Kidney (tissue), 14 donors: ENCODE measurements around the gene ACADS. TPM values are rescaled to one million over a fixed set of nuclear protein-coding genes. Genes with fewer than 3 reads are reported as not detected.

Experiments
- DNase-seq, 5 donors: peaks; one replicate each; pipeline ENCODE4 v3.0.0-alpha.2; 2013 to 2020
- FAIRE-seq: peaks from 2 replicates; lab custom pipeline; 2012; peaks lifted over from hg19 to GRCh38; lab: Jason Lieb, UNC
- H3K27ac ChIP-seq, 2 donors: one replicate each; pipeline ENCODE4 v1.7.0; 2013; ENCODE audit warnings: low read depth in 2 of 2, low read length in 2 of 2, inconsistent platforms in 1 of 2
- H3K27me3 ChIP-seq: one replicate; pipeline ENCODE4 v1.7.1; 2013; ENCODE audit warnings: low read length, inconsistent platforms; ENCODE audit not compliant: control insufficient read depth, insufficient read depth
- H3K36me3 ChIP-seq, 3 donors: one replicate each; pipeline versions ENCODE4 v1.7.0 to v1.7.1; 2013; ENCODE audit warnings: low read length in 3 of 3, control low read depth in 1 of 3, inconsistent platforms in 1 of 3; ENCODE audit not compliant: insufficient read depth in 3 of 3, control insufficient read depth in 2 of 3
- H3K4me1 ChIP-seq, 3 donors: one replicate each; pipeline versions ENCODE4 v1.7.0 to v1.7.1; 2013; ENCODE audit warnings: low read length in 3 of 3, inconsistent platforms in 1 of 3, low read depth in 1 of 3; ENCODE audit not compliant: control insufficient read depth in 2 of 3, insufficient read depth in 2 of 3
- H3K4me3 ChIP-seq, 3 donors: one replicate each; pipeline versions ENCODE4 v1.7.0 to v1.8.1; 2013; ENCODE audit warnings: low read length in 3 of 3, control low read depth in 1 of 3, inconsistent platforms in 1 of 3
- H3K9ac ChIP-seq, 3 donors: one replicate each; pipeline versions ENCODE4 v1.7.0 to v1.7.1; 2013; ENCODE audit warnings: low read length in 3 of 3, control low read depth in 1 of 3, inconsistent platforms in 1 of 3
- H3K9me3 ChIP-seq, 3 donors: one replicate each; pipeline versions ENCODE4 v1.7.0 to v1.7.1; 2013; ENCODE audit warnings: low read length in 3 of 3, control low read depth in 1 of 3, inconsistent platforms in 1 of 3; ENCODE audit not compliant: control insufficient read depth in 2 of 3, insufficient read depth in 1 of 3
- CTCF ChIP-seq: IDR thresholded peaks from 3 replicates; pipeline ENCODE4 v1.5.1; 2012; ENCODE audit warnings: mild to moderate bottlenecking, moderate library complexity, borderline replicate concordance; ENCODE audit not compliant: insufficient read depth; ENCODE audit errors: extremely low read depth
- intact Hi-C: fragments of 100-400 bp; cut with DNase I; formaldehyde crosslinking; loops from one replicate; pipeline ENCODE4 v1.11.1; 2022
- polyA plus RNA-seq: library from polyadenylated mRNA; stranded (reverse); fragments of 350-450 nt; fragmentation: Illumina TruSeq; extraction: RNeasy Lipid Tissue Mini Kit (QIAGEN cat#74804); gene quantifications from one replicate; pipeline ENCODE4 v1.2.3, GENCODE V29; 2014; ENCODE audit warnings: low read depth, low replicate concordance; ENCODE audit not compliant: insufficient read depth
- total RNA-seq: library from RNA; stranded (reverse); fragmentation: NEBNext Ultra II Directional; extraction: Animal tissue kit (Norgen Biotek cat#: 25700); gene quantifications from one replicate; pipeline ENCODE4 v1.2.1, GENCODE V29; 2021
- donor health status: control.
- donor health status: control.
- donor health status: control.
- donor health status: control.
- donor health status: control.
- donor health status: DM: yes; HTN: yes; CAD: no.
- donor health status: Normal renal cell carcinoma (clear cell type).

Gene ACADS
- total and polyA plus RNA-seq, 2 donors from 2014 or later, result 24.4 to 133 TPM

GRCh38 chr12:120710805-120711296 is 14.8 kb upstream of the ACADS start:
- DNase-seq, result peak; percentile 49 to 84 (median 65)
- intact Hi-C loops, result loop anchor here (10.0 kb wide), 2 partner anchors 66 to 126 kb away; partner anchors contain the start of genes CABP1 and POP5
- Histone ChIP-seq H3K9me3 (no peaks in the 10 kb centered on the region), H3K4me3 (peak overlapping the region; percentile 49 to 80 (median 57)), H3K27ac (peak overlapping the region; percentile 69 to 83), H3K9ac (peak overlapping the region; percentile 26 to 56 (median 37)), H3K4me1 (peaks cover 3 to 17% (median 14%) of the 10 kb centered on the region in 3 donors), H3K27me3 (no peaks in the 10 kb centered on the region), H3K36me3 (peaks cover 4 to 20% (median 7%) of the 10 kb centered on the region in 3 donors)
- FAIRE-seq, result no peak
- no peak for TF ChIP-seq CTCF

GRCh38 chr12:120711411-120711810 is 14.2 kb upstream of the ACADS start:
- TF ChIP-seq CTCF, result no peak
- Histone ChIP-seq H3K9me3 (no peaks in the 10 kb centered on the region), H3K4me3 (peak overlapping the region; percentile 49 to 80 (median 57)), H3K27me3 (no peaks in the 10 kb centered on the region), H3K27ac (no peak overlapping the region), H3K36me3 (peaks cover 5 to 26% (median 11%) of the 10 kb centered on the region in 3 donors), H3K9ac (peak overlapping the region; percentile 26 to 56 (median 37)), H3K4me1 (peaks cover 3 to 17% (median 14%) of the 10 kb centered on the region in 3 donors)
- DNase-seq (no peak), FAIRE-seq (no peak)
- intact Hi-C loops, result loop anchor here (10.0 kb wide), 2 partner anchors 67 to 127 kb away; partner anchors contain the start of genes CABP1 and POP5

DNA sequence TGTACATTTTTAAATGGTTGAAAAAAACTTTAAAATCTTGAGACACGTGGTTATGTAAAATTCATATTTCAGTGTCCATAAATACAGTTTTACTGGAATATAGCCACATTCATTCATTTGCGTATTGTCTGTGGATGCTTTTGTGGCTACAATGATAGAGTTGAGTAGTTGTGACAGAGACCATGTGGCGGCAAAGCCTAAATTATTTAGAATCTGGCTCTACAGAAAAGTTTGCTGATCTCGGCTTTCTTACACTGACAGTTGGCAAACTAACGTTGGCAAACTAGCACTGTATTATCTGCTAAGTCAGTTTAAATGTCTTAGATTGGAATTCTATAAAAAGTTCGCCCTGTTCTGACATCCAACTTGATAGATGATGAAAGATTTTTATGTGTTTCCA is 13.0 kb upstream of the ACADS start:
- no peak overlapping the region for H3K4me3 ChIP-seq

More for the DNA sequence above, 13.0 kb upstream of the ACADS start:
- FAIRE-seq (no peak), DNase-seq (no peak)
- intact Hi-C loops, result loop anchor here (10.0 kb wide), 2 partner anchors 68 to 128 kb away; partner anchors contain the start of genes CABP1 and POP5
- no peak overlapping the region for H3K9ac ChIP-seq
- H3K9me3 ChIP-seq, result no peaks in the 10 kb centered on the region
- H3K27ac ChIP-seq, result no peak overlapping the region
- no peak for TF ChIP-seq CTCF
- no peaks in the 10 kb centered on the region for H3K27me3 ChIP-seq
- H3K36me3 ChIP-seq, result peaks cover 12 to 34% (median 17%) of the 10 kb centered on the region in 3 donors
- peaks cover 3 to 17% (median 14%) of the 10 kb centered on the region in 3 donors for H3K4me1 ChIP-seq
